NCI-H526 treated with DMSO at 0.1 percent for 48 hours (cell line): ENCODE measurements around the gene MMP20.

Experiments used
- DNase-seq: peaks from one replicate; lab custom pipeline; 2025; lab: John Stamatoyannopoulos, UW

Gene MMP20

DNA sequence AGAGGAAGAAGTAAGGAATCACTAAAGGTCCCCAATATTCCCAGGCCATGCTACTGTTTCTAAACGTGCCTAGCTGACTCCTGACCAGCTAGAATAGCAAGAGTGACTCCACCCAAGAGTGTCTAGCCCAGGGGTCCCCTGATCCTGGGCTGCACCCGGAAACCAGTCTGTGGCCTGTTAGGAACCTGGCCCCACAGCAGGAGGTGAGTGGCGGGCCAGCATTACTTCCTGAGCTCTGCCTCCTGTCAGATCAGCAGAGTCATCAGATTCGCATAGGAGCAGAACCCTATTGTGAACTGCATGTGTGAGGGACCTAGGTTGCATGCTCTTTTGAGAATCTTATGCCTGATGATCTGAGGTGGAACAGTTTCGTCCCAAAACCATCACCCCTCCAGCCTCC lies 2.0 kb downstream of the MMP20 start:
- no peak for DNase-seq

DNA sequence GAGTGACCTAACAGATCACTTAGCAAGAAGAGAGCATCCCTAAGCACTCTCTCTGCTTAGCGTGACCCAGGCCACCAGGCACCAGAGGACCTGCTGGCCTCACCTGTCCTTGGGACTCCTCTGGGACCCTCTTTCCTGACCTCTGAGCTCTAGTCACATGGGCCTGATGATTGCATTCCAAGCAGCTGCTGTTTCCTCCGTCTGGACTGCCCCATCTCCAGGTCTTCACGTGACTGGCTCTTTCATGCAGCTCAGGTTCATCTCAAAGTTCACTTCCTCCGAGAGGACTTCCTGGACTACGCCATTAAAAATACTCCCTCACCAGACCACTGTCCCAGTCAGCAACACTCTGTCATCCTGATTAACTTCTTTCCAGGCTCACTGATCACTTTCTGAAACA lies 2.9 kb downstream of the MMP20 start:
- no peak for DNase-seq

DNA sequence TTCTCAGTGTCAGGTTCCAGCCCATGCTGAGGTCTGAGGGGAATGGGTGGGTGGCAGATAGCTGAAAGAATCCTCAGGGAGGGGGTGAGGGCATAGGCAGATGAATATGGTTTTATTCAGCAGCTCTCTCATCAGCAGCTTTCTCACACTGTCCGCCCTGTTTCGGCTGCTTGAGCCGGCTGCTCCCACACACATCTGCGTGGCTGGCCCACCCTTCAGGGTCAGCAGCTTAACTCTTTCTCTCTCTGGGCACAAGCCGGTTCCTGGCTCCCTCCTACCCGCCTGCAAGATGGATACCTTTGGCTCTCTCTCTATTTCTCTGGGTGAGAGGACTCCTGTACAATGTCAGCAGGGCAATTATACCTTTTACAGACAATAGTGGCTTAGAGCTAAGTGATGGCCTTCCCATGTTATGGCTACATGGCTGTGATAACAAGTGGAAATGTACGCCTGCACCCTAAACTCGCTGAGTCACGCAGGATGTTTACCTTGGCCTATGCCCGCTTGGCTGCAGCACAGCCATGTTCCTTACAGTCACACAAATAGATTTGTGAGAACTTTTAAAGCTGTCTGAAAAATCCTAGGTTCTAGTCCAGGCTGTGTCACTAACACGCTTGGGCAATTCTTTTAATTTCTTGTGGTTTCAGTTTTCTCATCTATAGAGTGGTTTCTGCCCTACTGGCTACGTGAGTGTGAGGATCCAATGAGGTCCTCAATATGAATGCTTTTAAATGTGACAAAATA lies 4.1 kb downstream of the MMP20 start:
- no peak for DNase-seq

DNA sequence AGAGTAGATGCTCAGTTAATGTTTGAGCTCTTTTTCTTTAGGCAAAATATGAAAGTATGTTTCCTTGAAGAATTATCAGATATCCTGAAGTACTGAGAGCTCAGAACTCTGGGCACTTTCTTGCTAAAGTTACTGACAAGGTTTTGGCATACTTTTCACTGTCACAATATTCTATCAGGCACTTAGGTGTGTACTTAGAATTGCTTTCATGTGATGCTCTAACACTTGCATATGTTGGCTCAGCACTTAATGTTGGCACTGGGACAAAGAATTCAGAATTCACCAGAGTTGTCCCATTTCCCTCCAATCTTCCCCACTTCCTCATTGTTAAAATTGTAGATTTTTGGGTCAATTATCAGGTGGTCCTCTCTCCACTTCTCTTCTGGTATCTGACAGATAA lies 5.0 kb downstream of the MMP20 start:
- no peak for DNase-seq

DNA sequence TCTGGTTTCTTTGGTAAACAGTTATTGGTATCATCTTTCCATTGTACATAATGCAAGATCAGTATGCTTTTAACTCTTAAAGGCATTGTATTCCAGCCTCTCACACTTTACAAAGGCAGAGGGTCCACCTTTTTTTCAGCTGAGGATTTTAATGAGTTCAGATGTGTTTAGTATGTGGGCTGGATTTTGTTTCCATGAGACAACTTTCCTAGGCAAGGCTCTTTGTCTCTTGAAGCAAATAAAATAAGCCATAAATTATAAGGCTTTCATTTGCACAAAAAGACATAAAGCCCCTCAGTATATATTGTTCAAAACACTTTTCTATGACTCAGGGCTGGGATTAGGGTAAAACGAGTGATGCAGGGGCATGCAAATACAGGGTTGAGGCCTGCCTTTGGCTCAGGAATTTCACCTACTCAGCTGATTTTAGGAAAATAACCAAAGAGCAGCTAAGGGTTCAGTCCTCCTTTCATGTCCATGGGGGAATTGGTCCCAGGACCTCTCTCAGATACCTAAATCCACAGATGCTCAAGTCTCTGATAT lies 7.6 kb downstream of the MMP20 start:
- DNase-seq, result no peak

DNA sequence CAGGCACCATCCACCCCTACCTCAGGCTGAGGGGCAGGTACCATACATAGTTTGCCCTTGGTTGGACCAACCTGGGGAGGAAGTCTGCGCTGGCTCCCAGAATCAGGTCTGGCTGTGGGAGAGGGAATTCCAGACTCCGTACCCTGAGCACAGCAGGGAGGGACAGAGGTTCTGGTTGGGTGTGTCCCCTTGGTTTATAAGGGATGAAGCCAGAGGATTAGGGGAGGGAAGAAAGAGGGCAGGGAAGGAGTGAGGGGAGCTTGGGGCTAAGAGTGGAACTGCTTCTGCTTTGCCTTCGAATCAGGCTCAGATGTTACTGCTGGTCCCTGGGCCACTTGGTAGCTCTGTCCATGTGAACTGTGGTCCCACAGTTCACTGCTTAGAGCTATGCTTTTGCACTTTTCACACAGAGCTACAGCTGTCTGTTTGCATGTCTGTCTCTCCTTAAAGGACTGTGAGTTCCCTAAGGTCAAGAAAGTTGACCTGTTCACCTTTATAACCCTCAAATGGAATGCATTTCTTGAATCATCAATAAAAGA lies 9.2 kb downstream of the MMP20 start:
- DNase-seq, result no peak

DNA sequence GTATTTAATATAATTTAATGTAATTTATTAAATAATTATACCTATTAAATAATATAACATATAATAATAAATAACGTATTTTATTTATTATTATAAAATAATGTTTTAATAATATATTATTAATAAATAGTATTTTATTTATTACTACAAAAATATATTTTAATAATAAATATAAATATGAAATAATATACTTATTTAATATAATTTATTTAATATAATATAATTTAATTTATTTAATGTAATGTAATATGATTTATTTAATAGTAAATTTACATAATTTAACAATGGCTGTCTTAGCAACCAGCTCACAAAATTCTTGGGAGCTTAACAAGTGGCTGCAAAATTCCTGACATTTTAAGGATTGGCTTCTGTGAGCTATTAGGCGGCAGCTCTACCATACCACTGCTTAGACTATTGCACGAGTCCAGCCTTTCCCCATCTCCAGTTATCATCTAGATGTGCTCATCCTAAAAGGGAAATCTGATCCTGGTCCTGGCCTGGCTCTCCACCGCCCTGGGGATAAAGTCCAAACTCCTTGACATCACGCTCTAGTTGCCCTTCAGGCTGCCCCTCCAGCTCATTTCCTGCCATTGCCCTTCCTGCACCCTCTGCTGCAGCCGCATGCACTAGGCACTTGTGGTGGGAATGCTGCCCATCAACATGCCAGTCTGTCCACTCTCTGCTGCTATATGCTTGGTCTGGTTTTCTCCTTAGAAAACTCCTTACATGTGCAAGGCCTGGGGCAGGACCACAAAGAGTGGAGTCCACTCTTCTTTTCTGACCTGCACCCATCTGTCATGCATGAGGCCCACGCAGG lies 9.8 kb downstream of the MMP20 start:
- peak; percentile 32 for DNase-seq

DNA sequence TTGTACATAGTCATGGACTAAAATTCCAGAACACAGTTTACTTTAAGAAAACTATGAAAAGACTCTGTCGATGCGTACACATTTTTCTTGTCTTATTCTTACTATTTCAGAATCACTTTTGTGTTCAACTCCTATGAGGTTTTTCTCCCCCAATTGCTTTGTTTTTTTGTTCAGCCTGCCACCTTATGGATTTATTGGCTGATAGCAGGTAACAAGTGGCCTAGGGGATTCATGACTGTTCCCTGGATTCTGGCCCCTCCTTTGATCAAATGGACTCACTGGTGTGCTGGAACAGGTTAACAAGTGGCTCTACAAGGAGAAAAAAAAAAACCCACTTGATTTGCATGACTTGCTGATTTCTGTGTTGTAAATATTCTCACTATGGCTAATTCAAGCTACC lies 10.6 kb downstream of the MMP20 start:
- DNase-seq, result peak; percentile 36

DNA sequence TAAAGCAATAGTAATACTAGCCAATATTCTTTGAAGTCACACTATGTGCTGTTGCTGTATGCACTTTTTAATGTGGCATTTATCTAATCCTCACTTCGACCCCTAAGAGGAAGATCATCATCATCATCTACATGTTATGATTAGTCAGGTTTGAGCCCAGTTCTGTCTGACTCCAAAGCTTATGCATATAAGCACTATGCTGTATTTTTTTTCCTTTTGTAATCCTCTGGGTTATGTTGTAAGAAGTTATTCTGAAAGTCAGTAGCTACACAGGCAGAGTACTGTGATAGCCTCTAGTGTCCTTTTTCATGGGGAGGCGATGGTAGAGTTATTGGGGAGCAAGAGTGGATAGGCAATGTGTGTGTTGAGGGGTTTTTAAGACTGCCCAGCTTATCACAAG lies 11.1 kb downstream of the MMP20 start:
- DNase-seq, result no peak

DNA sequence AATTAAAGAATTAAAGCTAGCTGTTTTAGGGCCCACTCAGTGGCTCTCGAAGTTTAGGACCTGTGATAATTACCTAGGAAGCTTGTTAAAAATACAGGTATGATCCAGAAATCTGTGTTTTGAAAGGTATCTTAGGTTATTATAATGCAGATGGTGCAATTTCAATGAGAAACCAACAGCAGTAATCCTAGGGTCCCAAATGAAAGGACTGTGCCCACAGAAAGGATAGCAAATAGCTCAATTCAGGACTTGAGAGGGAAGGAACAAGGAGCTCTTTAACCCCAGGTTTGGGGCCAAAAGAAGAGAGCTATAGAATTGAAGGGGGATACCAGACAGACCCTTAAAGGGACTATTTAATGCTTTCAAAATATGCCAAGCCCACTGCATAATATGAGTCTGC lies 11.7 kb downstream of the MMP20 start:
- DNase-seq, result no peak

DNA sequence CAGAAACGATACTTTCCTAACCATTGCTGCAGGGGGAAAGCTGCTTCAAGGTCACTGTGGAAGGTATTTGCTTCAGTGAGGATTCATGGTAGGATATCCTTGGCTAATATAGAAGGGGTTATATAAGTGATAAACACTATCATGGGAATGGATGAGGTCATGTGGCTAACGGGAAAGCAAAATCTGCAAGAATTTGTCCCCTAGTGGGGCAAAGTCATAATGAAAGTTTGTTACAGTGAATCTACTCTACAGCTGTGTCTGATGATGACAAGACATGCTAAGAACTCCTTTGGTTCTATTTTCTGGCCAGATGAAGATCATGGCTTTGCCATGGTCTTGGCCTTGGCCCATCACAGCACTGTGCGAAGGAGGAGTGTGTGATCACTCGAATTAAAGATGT lies 13.8 kb downstream of the MMP20 start:
- no peak for DNase-seq

DNA sequence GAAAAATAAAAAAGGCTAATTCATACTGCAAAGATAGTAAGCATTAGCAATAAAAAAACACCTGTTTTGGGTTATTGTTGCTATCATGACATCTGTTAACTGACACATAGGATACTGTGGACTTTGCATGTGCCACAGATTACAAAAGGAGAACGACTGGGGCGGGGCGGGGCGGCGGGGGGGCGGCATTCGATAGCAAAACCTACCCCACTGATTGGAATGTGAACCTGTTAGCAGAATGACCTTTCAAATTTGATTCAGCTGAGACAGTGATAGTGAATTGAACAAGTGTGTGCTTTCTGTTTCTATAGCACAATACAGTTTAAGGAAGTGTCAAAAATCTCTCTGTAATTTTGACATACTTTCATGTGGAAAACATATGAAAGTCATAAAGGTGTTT lies 14.9 kb downstream of the MMP20 start:
- DNase-seq, result no peak

DNA sequence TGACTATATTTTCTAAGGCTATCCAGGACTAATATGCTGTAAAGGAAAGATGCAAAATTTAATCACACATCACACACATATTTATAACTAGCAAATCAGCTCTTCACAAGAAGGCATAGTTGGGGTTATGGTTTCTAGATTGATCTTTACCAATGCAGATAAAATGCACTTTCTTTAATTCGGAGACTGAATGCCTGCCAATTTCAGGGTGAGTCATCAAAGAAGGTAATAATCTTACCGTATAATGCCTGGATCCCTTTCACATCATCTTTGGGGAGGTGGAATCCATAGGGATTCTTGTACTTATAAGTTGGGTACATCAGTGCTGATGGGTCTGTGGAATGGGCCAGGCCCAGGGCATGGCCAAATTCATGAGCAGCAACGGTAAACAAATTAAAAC lies 16.4 kb downstream of the MMP20 start:
- no peak for DNase-seq

DNA sequence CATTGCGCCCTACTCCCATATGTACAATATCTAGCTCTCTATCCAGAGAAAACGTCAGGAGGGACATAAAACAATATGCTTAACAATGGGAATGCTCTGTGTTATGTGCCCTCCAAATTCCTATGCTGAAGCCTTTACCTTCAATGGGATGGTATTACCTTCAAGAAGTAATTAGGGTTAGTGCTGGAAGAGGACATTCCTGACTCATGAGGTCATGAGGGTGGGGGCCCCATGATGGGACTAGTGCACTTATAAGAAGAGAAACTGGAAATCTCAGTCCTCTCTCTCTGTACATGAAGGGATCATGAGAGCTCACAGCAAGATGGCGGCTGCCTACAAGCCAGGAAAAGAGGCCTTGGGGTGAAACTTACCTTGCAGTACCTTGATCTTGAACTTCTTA lies 20.3 kb downstream of the MMP20 start:
- no peak for DNase-seq

DNA sequence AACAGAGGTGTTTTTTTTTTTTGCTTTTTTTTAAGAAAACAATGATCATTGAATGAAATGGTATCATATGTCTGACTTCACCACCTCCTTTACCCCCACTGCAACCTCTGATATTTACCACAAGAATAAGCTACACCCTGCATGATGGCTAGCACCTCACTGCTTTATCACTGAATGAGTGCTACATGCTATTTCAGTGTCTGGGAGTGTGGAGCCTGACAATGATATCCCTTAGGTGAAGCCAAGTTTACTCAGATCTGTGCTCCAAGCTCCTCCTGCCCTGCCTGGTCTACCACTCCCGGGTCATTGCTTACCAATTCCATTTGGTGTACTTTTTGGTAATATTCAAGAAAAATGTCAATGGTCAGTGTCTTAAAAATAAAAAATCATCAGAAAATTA lies 21.1 kb downstream of the MMP20 start:
- no peak for DNase-seq

DNA sequence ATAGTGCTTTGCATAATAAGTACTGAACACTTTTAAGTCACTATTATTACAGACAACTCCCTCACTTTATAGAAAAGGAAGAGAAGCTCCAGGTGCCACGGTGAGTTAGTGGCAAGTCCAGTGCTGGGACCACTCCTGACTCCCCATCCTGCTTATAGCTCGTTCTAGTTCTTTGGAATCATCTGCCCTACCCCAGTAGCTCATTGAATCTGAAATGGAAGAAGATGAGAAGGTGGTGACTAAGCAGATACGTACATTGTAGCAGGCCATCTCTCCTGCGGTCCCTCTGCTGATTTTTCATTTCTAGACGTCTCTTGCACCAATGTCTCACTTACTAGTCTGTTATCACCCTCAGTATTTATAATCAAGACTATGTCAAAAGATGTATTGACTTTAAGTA lies 21.6 kb downstream of the MMP20 start:
- no peak for DNase-seq

DNA sequence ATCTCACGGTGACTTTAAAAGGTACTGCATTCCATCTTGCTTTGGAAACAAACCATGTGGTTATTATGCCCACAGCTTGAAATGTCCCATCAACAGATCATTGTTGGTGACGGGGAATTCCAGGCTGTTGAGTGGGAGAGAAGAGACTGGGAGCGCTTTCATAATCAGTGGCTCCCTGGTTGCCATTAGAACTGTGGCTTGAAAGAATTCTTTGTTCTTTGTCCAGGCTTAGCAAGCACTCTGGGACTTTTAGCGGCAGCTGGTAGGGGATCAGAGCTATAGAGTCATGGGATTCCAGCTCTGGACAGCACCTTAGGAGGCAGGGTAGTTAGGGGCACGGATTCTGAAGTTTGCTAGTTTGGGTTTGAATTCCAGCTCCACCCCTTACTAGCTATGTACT lies 22.0 kb downstream of the MMP20 start:
- peak; percentile 43 for DNase-seq

DNA sequence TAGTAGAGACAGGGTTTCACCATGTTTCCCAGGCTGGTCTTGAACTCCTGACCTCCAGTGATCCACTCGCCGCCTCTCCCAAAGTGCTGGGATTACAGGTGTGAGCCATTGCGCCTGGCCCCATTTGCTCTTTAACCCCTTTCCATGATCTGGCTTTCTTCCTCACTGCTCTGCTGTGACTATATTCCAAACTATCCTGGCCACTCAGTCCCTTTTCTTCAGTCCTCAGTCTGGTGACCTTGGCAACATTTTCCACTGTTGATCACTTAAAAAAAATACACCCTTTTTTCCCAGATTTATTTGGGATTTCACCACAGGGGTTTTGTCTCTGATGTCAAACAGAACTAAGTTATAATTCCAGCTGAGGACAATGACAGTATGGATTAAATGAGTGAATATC lies 24.5 kb downstream of the MMP20 start:
- DNase-seq, result no peak

DNA sequence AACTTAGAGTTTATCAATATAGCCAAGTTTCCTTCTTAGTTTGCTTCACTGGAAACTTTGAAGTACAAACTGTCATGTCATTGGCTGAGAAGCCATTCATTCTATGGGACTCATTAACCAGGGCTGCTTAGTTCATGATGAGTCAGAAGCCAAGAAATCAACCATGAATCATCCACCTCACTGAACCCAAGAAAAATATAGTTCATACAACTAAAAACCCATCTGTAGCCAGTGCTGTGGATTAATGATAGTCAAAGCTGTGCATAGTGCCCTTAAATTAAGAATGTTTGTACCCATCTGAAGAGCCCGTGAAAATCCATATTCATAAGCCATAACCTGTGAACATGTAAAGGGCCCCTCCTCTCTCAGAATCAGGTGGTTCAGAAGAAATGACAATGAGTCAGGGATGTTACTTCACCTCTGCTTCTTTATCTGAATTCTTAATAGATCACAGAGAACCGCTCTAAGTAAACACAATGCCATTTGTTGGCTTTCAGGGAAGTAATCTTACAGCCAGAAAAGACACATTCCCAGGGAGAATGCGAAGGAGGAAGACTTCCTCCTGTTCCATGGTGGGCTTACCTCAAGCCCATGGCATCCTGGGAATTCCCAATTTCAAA lies 25.4 kb downstream of the MMP20 start:
- no peak for DNase-seq

DNA sequence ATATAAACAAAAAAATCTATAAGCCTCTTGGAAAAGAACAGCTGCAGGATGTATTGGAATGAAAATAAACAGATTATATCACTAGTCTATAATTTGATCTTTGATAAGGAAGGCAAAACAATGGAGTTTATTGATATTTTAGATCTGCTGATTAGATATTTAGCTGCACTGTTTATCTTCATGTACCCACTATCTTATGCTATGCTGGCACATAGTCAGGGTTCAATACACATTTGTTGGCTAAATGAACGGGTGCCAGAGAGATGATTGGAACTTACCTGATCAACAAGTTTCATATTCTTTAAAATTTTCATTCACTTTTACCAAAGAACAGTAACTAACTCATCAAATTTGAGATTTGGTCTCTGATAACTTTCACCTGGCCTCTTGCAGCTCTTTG lies 26.9 kb downstream of the MMP20 start:
- DNase-seq, result no peak

DNA sequence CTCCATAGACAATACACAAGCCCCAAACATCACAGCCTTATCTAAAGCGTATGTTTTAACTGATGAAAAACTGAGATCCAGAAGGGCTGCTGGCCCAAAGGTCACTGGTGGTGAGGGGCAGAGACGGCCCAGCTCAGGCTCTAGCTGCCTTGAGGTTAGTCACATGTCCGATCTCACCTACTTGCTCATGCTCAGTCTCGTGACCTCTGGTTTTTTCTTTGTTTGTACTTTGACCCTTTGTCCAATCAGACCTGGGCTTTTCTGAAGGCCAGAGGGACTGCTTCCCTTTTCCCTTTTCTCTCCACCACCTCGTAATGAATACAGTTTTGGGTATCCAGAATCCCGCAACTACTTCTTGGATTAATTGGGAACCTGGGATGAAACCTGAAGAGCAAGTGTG lies 28.6 kb downstream of the MMP20 start:
- DNase-seq, result no peak
